Mammary epithelial cell (primary cell): ENCODE results near the gene DARS1.

ENCODE experiments used
- EZH2 ChIP-seq: IDR thresholded peaks from 2 replicates; pipeline ENCODE4 v1.6.1; 2012; ENCODE audit warnings: low read length, inconsistent platforms, borderline replicate concordance
- TF ChIP-seq, protein P1 (sequence below), 2 donors: IDR thresholded peaks in 1 of 2; conservative IDR thresholded peaks in 1 of 2; 2 replicates each; pipeline ENCODE4 v1.5.1; 2011 to 2012; ENCODE audit warnings: inconsistent platforms in 2 of 2, low read length in 2 of 2, mild to moderate bottlenecking in 2 of 2, control low read depth in 1 of 2, low read depth in 1 of 2; ENCODE audit not compliant: insufficient read depth in 1 of 2; ENCODE audit errors: extremely low read depth in 1 of 2

DNA sequence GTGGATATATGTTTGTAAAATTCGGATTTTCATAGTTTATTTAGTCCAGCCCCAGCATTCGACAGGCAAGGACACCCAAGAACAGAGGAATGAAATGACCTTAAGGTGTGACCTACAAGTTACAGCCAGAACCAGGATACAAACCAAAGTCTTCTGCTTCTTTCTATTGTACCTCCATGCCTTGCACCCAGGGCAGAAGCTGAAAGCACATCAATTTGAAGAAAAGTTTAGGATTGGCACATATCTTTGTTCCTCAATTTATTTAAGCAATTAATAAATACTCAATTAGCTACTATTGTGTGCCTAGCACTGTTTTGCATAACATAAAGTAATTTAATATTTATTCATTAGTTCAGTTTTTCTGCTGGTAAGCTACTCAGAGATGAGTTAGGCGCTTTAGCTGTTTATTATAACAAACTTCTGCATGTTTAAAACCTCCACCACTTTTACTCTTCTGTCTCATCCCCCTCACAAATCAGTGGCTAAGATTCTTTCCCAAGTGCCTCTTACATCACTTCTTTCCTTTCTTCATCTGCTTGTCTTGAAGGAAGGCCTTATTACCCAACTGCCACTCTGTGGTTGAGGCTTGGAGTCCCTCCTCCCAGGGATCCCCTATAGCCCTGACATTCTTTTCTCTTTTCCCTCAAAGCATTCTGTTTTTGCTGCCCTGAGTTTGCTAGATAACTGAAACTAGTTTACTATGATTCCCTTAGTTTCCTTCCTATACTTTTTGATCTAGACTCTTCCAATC lies 37.1 kb upstream of the DARS1 start:
- TF ChIP-seq, protein P1, sequence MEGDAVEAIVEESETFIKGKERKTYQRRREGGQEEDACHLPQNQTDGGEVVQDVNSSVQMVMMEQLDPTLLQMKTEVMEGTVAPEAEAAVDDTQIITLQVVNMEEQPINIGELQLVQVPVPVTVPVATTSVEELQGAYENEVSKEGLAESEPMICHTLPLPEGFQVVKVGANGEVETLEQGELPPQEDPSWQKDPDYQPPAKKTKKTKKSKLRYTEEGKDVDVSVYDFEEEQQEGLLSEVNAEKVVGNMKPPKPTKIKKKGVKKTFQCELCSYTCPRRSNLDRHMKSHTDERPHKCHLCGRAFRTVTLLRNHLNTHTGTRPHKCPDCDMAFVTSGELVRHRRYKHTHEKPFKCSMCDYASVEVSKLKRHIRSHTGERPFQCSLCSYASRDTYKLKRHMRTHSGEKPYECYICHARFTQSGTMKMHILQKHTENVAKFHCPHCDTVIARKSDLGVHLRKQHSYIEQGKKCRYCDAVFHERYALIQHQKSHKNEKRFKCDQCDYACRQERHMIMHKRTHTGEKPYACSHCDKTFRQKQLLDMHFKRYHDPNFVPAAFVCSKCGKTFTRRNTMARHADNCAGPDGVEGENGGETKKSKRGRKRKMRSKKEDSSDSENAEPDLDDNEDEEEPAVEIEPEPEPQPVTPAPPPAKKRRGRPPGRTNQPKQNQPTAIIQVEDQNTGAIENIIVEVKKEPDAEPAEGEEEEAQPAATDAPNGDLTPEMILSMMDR (conservative IDR thresholded peaks at IDR 0.05 in 1 of 2, IDR thresholded peaks at IDR 0.05 in 1 of 2; ENCODE audit: extremely low read depth in 1 of 2, insufficient read depth in 1 of 2, low read depth in 1 of 2, low read length in 2 of 2) = no peak
- TF ChIP-seq EZH2 = no peak
